Endothelial cell of umbilical vein (primary cell): ENCODE results near the gene ANTXRL.

Experiments
- CTCF ChIP-seq, 2 donors: IDR thresholded peaks; 1 replicate in 1 of 2; 2 replicates in 1 of 2; pipeline ENCODE4 v1.5.1; 2011; ENCODE audit warnings: low read length in 2 of 2, mild to moderate bottlenecking in 2 of 2, moderate library complexity in 2 of 2, control low read depth in 1 of 2, inconsistent platforms in 1 of 2, low read depth in 1 of 2; ENCODE audit not compliant: insufficient read depth in 1 of 2; ENCODE audit errors: extremely low read depth in 1 of 2
- EZH2 ChIP-seq: IDR thresholded peaks from 2 replicates; pipeline ENCODE4 v1.6.1; 2012; ENCODE audit warnings: borderline replicate concordance, low read depth, mild to moderate bottlenecking, moderate library complexity, low read length, inconsistent platforms; ENCODE audit not compliant: severe bottlenecking
- GATA2 ChIP-seq: IDR thresholded peaks from 2 replicates; pipeline ENCODE4 v1.7.0; 2011; ENCODE audit warnings: low read depth, mild to moderate bottlenecking, moderate library complexity, mixed read lengths, low read length; ENCODE audit not compliant: insufficient read length, insufficient read depth
- JUN ChIP-seq: IDR thresholded peaks from 2 replicates; pipeline ENCODE4 v1.6.1; 2011; ENCODE audit warnings: borderline replicate concordance, low read depth; ENCODE audit not compliant: insufficient read length, insufficient read depth
- MAX ChIP-seq: IDR thresholded peaks from 2 replicates; pipeline ENCODE4 v1.6.1; 2011; ENCODE audit not compliant: insufficient read depth, insufficient read length
- MYC ChIP-seq: IDR thresholded peaks from one replicate; pipeline ENCODE4 v1.6.1; 2011; ENCODE audit warnings: mild to moderate bottlenecking, low read depth, low read length
- POLR2A ChIP-seq: IDR thresholded peaks from 2 replicates; pipeline ENCODE4 v1.6.1; 2012; ENCODE audit warnings: low read depth, mild to moderate bottlenecking, control low read depth, low read length
- POLR2AphosphoS5 ChIP-seq: IDR thresholded peaks from 2 replicates; pipeline ENCODE4 v1.6.1; 2012; ENCODE audit warnings: low read depth, mild to moderate bottlenecking, control low read depth, low read length, moderate library complexity; ENCODE audit not compliant: insufficient read depth

DNA sequence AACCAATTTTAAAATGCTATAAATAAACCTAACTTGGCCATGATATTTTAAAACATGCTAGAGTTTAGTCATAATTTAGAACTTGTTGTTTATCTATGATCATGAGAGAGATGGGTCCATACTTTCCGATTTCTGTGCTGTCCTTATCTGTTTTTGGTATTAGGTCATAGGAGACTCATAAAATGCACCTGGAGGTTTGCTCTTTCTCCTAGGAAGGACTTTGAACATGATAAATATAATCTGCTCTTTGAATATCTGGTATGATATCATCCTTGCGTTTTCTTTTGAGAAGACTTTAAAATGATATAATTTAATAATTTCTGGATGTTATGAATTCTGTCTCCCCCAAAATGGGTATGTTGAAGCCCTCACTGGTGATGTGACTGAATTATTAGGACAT lies 9.0 kb upstream of the ANTXRL start:
- TF ChIP-seq CTCF (IDR thresholded peaks at IDR 0.05; ENCODE audit: extremely low read depth in 1 of 2, insufficient read depth in 1 of 2, low read depth in 1 of 2, low read length in 2 of 2) (no peak), POLR2A (no peak), POLR2AphosphoS5 (no peak), EZH2 (no peak), MAX (no peak), JUN (no peak), MYC (no peak), GATA2 (no peak)
